LNCAP (cell line): ENCODE data around the gene SYT6.

Source experiments
- CTCF ChIP-seq: fragments of 450-650 bp; IDR thresholded peaks from 2 replicates; pipeline ENCODE4 v1.5.1; 2017; ENCODE audit warnings: mild to moderate bottlenecking

The SYT6 gene

DNA sequence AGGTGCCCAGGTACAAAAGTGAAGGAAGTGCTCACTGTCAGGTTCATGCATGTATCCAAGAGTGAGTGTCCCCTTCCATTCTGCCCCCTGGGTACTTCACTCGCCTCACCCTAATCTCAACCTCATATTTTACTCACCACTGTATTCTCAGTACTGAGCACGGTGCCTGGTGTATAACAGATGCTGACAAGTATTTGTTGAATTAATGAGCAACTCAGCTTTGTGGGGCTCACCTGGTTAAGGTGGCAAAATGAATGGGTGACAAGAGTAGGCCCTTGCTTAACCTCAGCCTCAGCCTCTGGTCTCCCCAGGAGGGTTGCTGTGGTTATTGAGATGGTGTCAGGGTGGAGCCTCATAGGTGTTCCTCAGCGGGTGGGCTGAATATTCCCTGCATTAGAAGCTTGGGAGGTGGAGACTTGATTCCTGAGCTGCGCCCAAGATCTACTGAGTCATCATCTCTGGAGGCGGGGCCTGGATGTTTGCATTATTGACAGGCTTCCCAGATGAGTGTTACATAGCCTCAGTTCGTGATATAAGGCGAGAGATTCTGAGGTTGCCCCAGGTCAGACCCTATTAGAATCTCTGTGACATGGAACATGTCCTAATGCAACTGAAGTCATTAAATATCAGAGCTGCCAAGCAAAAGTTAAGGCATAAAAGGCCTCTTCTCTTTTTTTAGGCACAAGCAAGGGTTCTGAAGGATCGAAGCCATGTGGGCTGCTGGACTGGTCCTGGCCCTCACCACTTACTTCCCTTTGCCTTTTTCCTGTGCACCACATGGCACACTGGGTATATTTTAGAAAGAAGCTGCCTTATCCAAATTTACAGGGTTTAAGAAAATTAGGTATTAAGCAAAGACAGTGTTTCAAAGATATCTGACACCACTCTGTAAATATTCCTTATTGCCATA is 39.2 kb downstream of the SYT6 start:
- no peak for TF ChIP-seq CTCF

DNA sequence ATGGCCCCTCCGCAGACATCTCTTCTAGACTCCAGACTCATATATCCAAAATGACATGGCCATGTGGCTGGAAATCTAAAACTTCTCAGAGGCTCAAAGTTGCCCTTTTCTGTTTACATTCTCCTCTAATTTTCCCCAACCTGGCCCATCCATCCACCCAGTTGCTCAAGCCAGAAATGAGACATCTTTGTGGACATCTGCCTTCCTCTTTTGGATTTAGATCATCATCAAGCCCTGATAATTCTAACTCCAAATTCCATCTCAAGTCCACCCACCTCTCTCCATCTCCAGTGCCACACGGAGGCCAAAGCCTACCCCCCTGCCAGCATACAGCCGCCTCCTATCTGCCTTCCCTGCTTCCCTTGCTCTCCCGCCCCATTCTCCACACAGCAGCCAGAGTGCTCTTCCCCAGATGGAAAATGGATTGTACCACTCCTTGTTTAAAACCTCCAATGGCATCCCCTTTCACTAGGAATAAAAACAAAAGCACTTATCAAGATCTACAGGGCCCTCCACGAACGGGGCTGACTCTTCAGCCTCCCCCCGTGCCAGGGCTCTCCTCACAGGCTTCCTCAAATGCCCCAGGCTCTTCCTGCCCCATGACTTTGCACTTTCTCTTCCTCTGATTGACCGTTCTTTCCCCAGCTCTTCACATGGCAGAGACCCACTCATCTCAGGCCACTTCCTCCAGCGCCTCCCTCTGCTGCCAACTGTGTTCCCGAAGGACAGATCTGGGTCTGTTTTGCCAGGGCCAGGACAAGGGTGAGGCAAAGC is 40.1 kb downstream of the SYT6 start:
- TF ChIP-seq CTCF = no peak

DNA sequence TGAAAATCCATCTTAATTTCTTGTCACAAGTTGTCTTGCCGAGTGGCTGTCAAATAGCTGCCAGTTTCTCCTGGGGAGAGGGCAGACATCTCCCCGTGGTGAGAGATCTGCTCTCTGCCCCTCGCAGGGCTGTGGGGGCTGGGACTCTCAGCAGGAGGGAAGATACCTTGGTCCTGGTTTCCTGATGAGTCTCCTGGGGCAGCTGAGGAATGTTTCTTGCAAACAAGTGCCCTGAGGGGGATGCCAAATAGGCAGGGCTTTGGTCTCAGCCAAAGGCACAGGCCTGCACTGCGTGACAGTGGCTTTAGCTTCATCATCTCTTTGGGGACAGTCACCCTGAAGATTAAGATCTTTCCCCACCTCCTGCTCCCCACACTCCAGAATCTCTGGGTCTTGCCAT is 40.9 kb downstream of the SYT6 start:
- TF ChIP-seq CTCF = no peak

GRCh38 chr1:114111731-114112641 is 41.7 kb downstream of the SYT6 start:
- TF ChIP-seq CTCF = no peak

DNA sequence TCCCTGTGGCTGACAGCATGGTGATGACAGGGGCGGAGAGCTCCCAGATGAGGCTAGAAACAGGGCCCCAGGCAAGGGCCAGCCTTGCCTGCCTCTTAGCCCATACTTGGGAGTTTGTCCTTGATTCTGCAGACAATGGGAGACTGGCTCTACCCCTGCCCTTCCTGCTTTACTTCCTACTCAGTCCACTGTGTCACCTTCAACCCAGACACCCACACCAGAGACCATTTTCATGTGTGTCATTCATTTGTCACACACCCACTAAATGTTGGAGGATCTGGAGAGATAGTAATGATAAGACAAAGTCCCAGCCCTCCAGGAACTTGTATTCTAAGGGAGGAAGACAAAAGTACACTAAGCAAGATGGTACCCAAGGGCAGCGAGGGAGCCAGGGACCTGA is 43.7 kb downstream of the SYT6 start:
- TF ChIP-seq CTCF = no peak

DNA sequence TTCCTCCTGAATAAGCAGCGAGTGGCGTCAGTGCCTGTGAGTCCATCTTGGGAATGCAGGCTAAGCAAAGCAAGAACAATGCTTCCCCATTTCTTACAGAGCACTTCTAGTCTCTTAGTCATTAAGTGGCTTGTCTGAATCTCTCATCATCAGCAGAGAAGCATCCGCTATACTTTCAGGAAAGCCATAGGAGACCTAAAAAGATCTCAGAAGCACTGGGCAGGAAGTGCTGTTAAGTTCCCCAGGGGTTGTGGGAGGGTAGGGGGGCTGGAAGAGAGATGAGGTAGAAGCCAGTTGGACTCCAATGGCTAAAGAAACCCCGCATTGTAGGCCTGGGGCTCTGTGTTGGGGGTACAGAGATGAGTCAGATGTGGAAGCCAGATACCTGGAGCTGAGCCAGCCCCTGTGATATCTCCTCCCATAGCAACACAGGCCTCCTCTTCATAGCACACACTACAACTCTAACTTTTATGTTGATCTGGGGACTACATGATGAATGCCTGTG is 44.9 kb downstream of the SYT6 start:
- no peak for TF ChIP-seq CTCF
